Sigmoid colon (tissue), 7 donors: Measurements from ENCODE around the gene FBXW11. TPM values are rescaled to one million over a fixed set of nuclear protein-coding genes. Genes with fewer than 3 reads are reported as not detected.

Experiments used
- DNase-seq: peaks from one replicate; pipeline ENCODE4 v3.0.0-alpha.2; 2019
- H3K27ac ChIP-seq, 4 donors: fragments of 200-600 bp; sonication (generic); one replicate each; pipeline ENCODE4 v1.5.1; 2016 to 2019; ENCODE audit warnings: mild to moderate bottlenecking in 1 of 4
- H3K27me3 ChIP-seq, 3 donors: fragments of 200-600 bp; sonication (generic); one replicate each; pipeline ENCODE4 v1.5.1; 2019; ENCODE audit warnings: mild to moderate bottlenecking in 1 of 3
- H3K36me3 ChIP-seq, 4 donors: fragments of 200-600 bp; sonication (generic); one replicate each; pipeline ENCODE4 v1.5.1; 2016 to 2019
- H3K4me1 ChIP-seq, 4 donors: fragments of 200-600 bp; sonication (generic); one replicate each; pipeline ENCODE4 v1.5.1; 2017 to 2019
- H3K4me3 ChIP-seq, 4 donors: fragments of 200-600 bp; sonication (generic); one replicate each; pipeline ENCODE4 v1.5.1; 2017 to 2019; ENCODE audit warnings: mild to moderate bottlenecking in 2 of 4, moderate library complexity in 1 of 4
- H3K9me3 ChIP-seq, 4 donors: fragments of 200-600 bp in 3 of 4; sonication (generic) in 3 of 4; one replicate each; pipeline versions ENCODE4 v1.5.1 to v1.6.1; 2013 to 2019
- CTCF ChIP-seq, 4 experiments: fragments of 450-650 bp in 3 of 4; fragments of 200-600 bp in 1 of 4; IDR thresholded peaks; one replicate each; pipeline ENCODE4 v1.5.1; 2016 to 2019; ENCODE audit warnings: antibody characterized with exemption in 4 of 4, mild to moderate bottlenecking in 3 of 4, moderate library complexity in 2 of 4
- EP300 ChIP-seq, 4 donors: sonication (generic); formaldehyde crosslinking; IDR thresholded peaks; one replicate each; pipeline ENCODE4 v1.6.1; 2017; ENCODE audit warnings: antibody characterized with exemption in 4 of 4
- POLR2A ChIP-seq, 2 donors: fragments of 450-650 bp; IDR thresholded peaks; one replicate each; pipeline ENCODE4 v1.6.1; 2016; ENCODE audit warnings: antibody characterized with exemption in 2 of 2, mild to moderate bottlenecking in 2 of 2, moderate library complexity in 2 of 2
- POLR2AphosphoS5 ChIP-seq, 4 donors: sonication (generic); formaldehyde crosslinking; IDR thresholded peaks; one replicate each; pipeline ENCODE4 v1.6.1; 2017; ENCODE audit warnings: antibody characterized with exemption in 4 of 4
- WGBS, 2 donors: extraction: QIAGEN DNeasy Blood & Tissue Kit; methylation state at CpG; one replicate each; pipeline ENCODE4 v1.1.7; 2013; 5-methylcytosine and 5-hydroxymethylcytosine counted together
- intact Hi-C: fragments of 100-400 bp; cut with DNase I; formaldehyde crosslinking; loops from one replicate; pipeline ENCODE4 v1.15.1; 2023
- polyA plus RNA-seq, 3 donors: library from polyadenylated mRNA; stranded (reverse); fragments of 200-250 nt; gene quantifications; one replicate each; pipeline ENCODE4 v1.2.3, GENCODE V29; 2013
- total RNA-seq, 4 donors: library from RNA; depleted of rRNA; stranded (reverse); fragments of >200 nt; gene quantifications; one replicate each; pipeline ENCODE4 v1.1.0, GENCODE V29; 2016
- donor health status: healthy with polysubstance abuse.
- donor health status: Bipolar disorder and iron deficiency.
- donor health status: healthy.

The FBXW11 gene
- total RNA-seq = 10 to 100 TPM; 42.9 to 67.1 (median 49.4) TPM
- polyA plus RNA-seq = 10 to 100 TPM; 14.4 to 19.9 (median 15.6) TPM

- peak; percentile 99 for DNase-seq
- Histone ChIP-seq H3K27ac (peak within 1 kb of the TSS; percentile 92 to 99 (median 98)), H3K4me3 (peak within 1 kb of the TSS; percentile 79 to 99 (median 96)), H3K36me3 (no peaks in the 10 kb centered on the region), H3K4me1 (peaks cover 0 to 46% (median 40%) of the 10 kb centered on the region in 4 donors), H3K9me3 (no peaks in the 10 kb centered on the region), H3K27me3 (no peaks in the 10 kb centered on the region)
- intact Hi-C loops = loop anchor here (2.0 to 10.0 kb wide), 3 partner anchors 182 to 592 kb away; partner anchors contain the start of genes FGF18, STK10 and UBTD2
- 0% methylated on average over 81 of the region's 81 CpGs for WGBS, 2 donors
- TF ChIP-seq CTCF (IDR thresholded peaks at IDR 0.05) (no peak), EP300 (IDR thresholded peaks at IDR 0.05) (no peak), POLR2AphosphoS5 (IDR thresholded peaks at IDR 0.05) (peak; percentile 92 to 94 (median 92)), POLR2A (IDR thresholded peaks at IDR 0.05) (peak; percentile 77 to 79)
These were observed at the start of gene FBXW11 for GRCh38 chr5:172006321-172007174. Gene FBXW11, minus strand, starts transcription at chr5:172006638. Its CDS starts 136 bp downstream, at chr5:172006502.

GRCh38 chr5:172055996-172056395 is 49.6 kb upstream of the FBXW11 start:
- H3K27ac ChIP-seq = no peak overlapping the region
- H3K36me3 ChIP-seq = peaks cover 0 to 36% (median 3%) of the 10 kb centered on the region in 4 donors
- TF ChIP-seq POLR2AphosphoS5 (IDR thresholded peaks at IDR 0.05) (no peak), CTCF (IDR thresholded peaks at IDR 0.05) (no peak), EP300 (IDR thresholded peaks at IDR 0.05) (no peak), POLR2A (IDR thresholded peaks at IDR 0.05) (no peak)
- H3K4me1 ChIP-seq = peaks cover 0 to 16% (median 13%) of the 10 kb centered on the region in 4 donors
- H3K9me3 ChIP-seq = no peaks in the 10 kb centered on the region
- 96 to 97% methylated on average over 3 of the region's 3 CpGs for WGBS, 2 donors
- H3K4me3 ChIP-seq = no peak overlapping the region
- no peaks in the 10 kb centered on the region for H3K27me3 ChIP-seq
- intact Hi-C loops = no loop called here
- DNase-seq = no peak

GRCh38 chr5:172055421-172055820 is 49.0 kb upstream of the FBXW11 start:
- no peak for DNase-seq
- no peaks in the 10 kb centered on the region for H3K27me3 ChIP-seq
- WGBS, 2 donors = 96% methylated on average over 19 of the region's 19 CpGs
- TF ChIP-seq CTCF (IDR thresholded peaks at IDR 0.05) (no peak), POLR2A (IDR thresholded peaks at IDR 0.05) (no peak), EP300 (IDR thresholded peaks at IDR 0.05) (no peak), POLR2AphosphoS5 (IDR thresholded peaks at IDR 0.05) (no peak)
- no peak overlapping the region for H3K4me3 ChIP-seq
- H3K9me3 ChIP-seq = no peaks in the 10 kb centered on the region
- peaks cover 0 to 36% (median 1%) of the 10 kb centered on the region in 4 donors for H3K36me3 ChIP-seq
- intact Hi-C loops = no loop called here
- peaks cover 0 to 16% (median 13%) of the 10 kb centered on the region in 4 donors for H3K4me1 ChIP-seq
- H3K27ac ChIP-seq = no peak overlapping the region

- H3K4me1 ChIP-seq = peaks cover 0 to 16% (median 13%) of the 10 kb centered on the region in 4 donors
- TF ChIP-seq CTCF (IDR thresholded peaks at IDR 0.05) = no peak
- TF ChIP-seq POLR2A (IDR thresholded peaks at IDR 0.05) = no peak
- TF ChIP-seq EP300 (IDR thresholded peaks at IDR 0.05) = no peak
- TF ChIP-seq POLR2AphosphoS5 (IDR thresholded peaks at IDR 0.05) = no peak
- no peak for DNase-seq
- H3K27me3 ChIP-seq = no peaks in the 10 kb centered on the region
- intact Hi-C loops = loop anchor here (5.0 kb wide), 2 partner anchors 48 to 133 kb away; partner anchors contain the start of gene STK10
- 92 to 93% methylated on average over 11 of the region's 11 CpGs for WGBS, 2 donors
- no peaks in the 10 kb centered on the region for H3K9me3 ChIP-seq
- no peak overlapping the region for H3K4me3 ChIP-seq
- H3K36me3 ChIP-seq = peaks cover 0 to 36% (median 0%) of the 10 kb centered on the region in 4 donors
- H3K27ac ChIP-seq = no peak overlapping the region
These were observed 48.2 kb upstream of the FBXW11 start for GRCh38 chr5:172054611-172055153.
